Trophoblast cell (in vitro differentiated cells and primary cell): Measurements from ENCODE around the gene CNTN4.

ENCODE experiments used
- DNase-seq, 2 donors: peaks; one replicate each; pipeline ENCODE4 v3.0.0-alpha.2; 2016
- H2AFZ ChIP-seq: 2 replicates; pipeline ENCODE4 v1.6.1; 2013; ENCODE audit warnings: low read length, moderate library complexity, mild to moderate bottlenecking; ENCODE audit not compliant: insufficient read depth, poor library complexity
- H2AK5ac ChIP-seq: 2 replicates; pipeline ENCODE4 v1.6.1; 2013; ENCODE audit warnings: mild to moderate bottlenecking, low read length
- H2BK120ac ChIP-seq: 2 replicates; pipeline ENCODE4 v1.6.1; 2013; ENCODE audit warnings: low read length, mild to moderate bottlenecking, moderate library complexity; ENCODE audit not compliant: insufficient read depth, poor library complexity
- H2BK12ac ChIP-seq: 2 replicates; pipeline ENCODE4 v1.6.1; 2013; ENCODE audit warnings: mild to moderate bottlenecking, low read length, moderate library complexity
- H2BK5ac ChIP-seq: 2 replicates; pipeline ENCODE4 v1.6.1; 2013; ENCODE audit warnings: low read length, low read depth, moderate library complexity, mild to moderate bottlenecking; ENCODE audit not compliant: poor library complexity
- H3K14ac ChIP-seq: 2 replicates; pipeline ENCODE4 v1.6.1; 2013; ENCODE audit warnings: mild to moderate bottlenecking, low read length
- H3K18ac ChIP-seq: 2 replicates; pipeline ENCODE4 v1.6.1; 2013; ENCODE audit warnings: mild to moderate bottlenecking, low read length
- H3K23ac ChIP-seq: 2 replicates; pipeline ENCODE4 v1.6.1; 2013; ENCODE audit warnings: low read length
- H3K27ac ChIP-seq: 2 replicates; pipeline ENCODE4 v1.5.1; 2013; ENCODE audit warnings: low read depth, mild to moderate bottlenecking, inconsistent platforms, low read length, moderate library complexity
- H3K27me3 ChIP-seq: 2 replicates; pipeline ENCODE4 v1.6.1; 2013; ENCODE audit warnings: inconsistent platforms, mild to moderate bottlenecking, low read length, moderate library complexity; ENCODE audit not compliant: insufficient read depth
- H3K36me3 ChIP-seq, 2 experiments: 1 replicate in 1 of 2; 2 replicates in 1 of 2; pipeline ENCODE4 v1.6.1; 2013; ENCODE audit warnings: low read length in 2 of 2, mild to moderate bottlenecking in 2 of 2, moderate library complexity in 1 of 2; ENCODE audit not compliant: insufficient read depth in 2 of 2, control insufficient read depth in 1 of 2
- H3K4ac ChIP-seq: 2 replicates; pipeline ENCODE4 v1.6.1; 2013; ENCODE audit warnings: low read depth, mild to moderate bottlenecking, low read length, moderate library complexity
- H3K4me1 ChIP-seq, 2 experiments: 1 replicate in 1 of 2; 2 replicates in 1 of 2; pipeline ENCODE4 v1.6.1; 2013; ENCODE audit warnings: low read length in 2 of 2, mild to moderate bottlenecking in 2 of 2, moderate library complexity in 1 of 2; ENCODE audit not compliant: insufficient read depth in 2 of 2, control insufficient read depth in 1 of 2
- H3K4me2 ChIP-seq: 2 replicates; pipeline ENCODE4 v1.6.1; 2013; ENCODE audit warnings: inconsistent platforms, mild to moderate bottlenecking, low read length, moderate library complexity
- H3K4me3 ChIP-seq: 2 replicates; pipeline ENCODE4 v1.5.1; 2013; ENCODE audit warnings: mild to moderate bottlenecking, low read depth, low read length, inconsistent platforms
- H3K79me1 ChIP-seq: one replicate; pipeline ENCODE4 v1.6.1; 2013; ENCODE audit warnings: low read length
- H3K79me2 ChIP-seq: 2 replicates; pipeline ENCODE4 v1.6.1; 2013; ENCODE audit warnings: low read length, mild to moderate bottlenecking; ENCODE audit not compliant: control insufficient read depth, insufficient read depth, poor library complexity
- H3K9ac ChIP-seq: 2 replicates; pipeline ENCODE4 v1.6.1; 2013; ENCODE audit warnings: mild to moderate bottlenecking, low read length
- H3K9me3 ChIP-seq: 2 replicates; pipeline ENCODE4 v1.6.1; 2013; ENCODE audit warnings: low read depth, mild to moderate bottlenecking, control low read depth, inconsistent platforms, low read length; ENCODE audit not compliant: insufficient read depth
- H4K12ac ChIP-seq: 2 replicates; pipeline ENCODE4 v1.6.1; 2013; ENCODE audit warnings: low read depth, mild to moderate bottlenecking, low read length, moderate library complexity
- H4K8ac ChIP-seq: 2 replicates; pipeline ENCODE4 v1.6.1; 2013; ENCODE audit warnings: low read depth, mild to moderate bottlenecking, low read length, moderate library complexity
- H4K91ac ChIP-seq: one replicate; pipeline ENCODE4 v1.6.1; 2013; ENCODE audit warnings: low read depth, mild to moderate bottlenecking, low read length, moderate library complexity
- WGBS: extraction: QIAGEN DNeasy Blood & Tissue Kit; methylation state at CpG from one replicate; pipeline ENCODE4 v1.1.7; 2013; ENCODE audit warnings: missing lambda C conversion rate; ENCODE audit not compliant: insufficient read length, insufficient coverage; ENCODE audit errors: extremely low coverage; 5-methylcytosine and 5-hydroxymethylcytosine counted together

Gene CNTN4

DNA sequence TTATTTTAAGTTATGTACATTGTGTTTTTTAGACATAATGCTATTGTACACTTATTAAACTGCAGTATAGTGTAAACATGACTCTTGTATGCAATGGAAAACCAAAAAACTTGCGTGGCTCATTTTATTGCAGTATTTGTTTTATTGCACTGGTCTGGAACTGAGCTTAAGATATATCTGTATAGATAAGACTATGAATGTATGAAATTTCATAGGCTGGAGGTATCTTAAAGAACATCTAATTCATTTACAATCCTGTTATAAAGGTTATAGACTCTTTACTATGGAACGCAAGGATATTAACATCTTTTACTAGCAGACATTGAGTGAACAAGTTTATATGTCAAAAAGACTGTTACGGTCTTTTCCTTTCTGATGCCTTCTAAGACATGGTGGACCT is 552.1 kb downstream of the CNTN4 start:
- no peak overlapping the region for H3K4me3 ChIP-seq
- H3K14ac ChIP-seq: no peak overlapping the region
- no peak overlapping the region for H3K4me2 ChIP-seq
- no peak overlapping the region for H3K9ac ChIP-seq
- H3K23ac ChIP-seq: no peak overlapping the region
- H4K8ac ChIP-seq: no peak overlapping the region
- no peak overlapping the region for H2BK5ac ChIP-seq
- DNase-seq: no peak
- H2AFZ ChIP-seq: no peak overlapping the region
- no peak overlapping the region for H2AK5ac ChIP-seq
- H3K79me1 ChIP-seq: no peaks in the 10 kb centered on the region
- no peaks in the 10 kb centered on the region for H3K79me2 ChIP-seq
- no peak overlapping the region for H3K27ac ChIP-seq
- H3K18ac ChIP-seq: no peak overlapping the region
- H3K36me3 ChIP-seq: no peaks in the 10 kb centered on the region
- no peak overlapping the region for H4K12ac ChIP-seq
- H3K4ac ChIP-seq: no peak overlapping the region
- H3K9me3 ChIP-seq: no peaks in the 10 kb centered on the region
- H2BK12ac ChIP-seq: no peak overlapping the region
- H4K91ac ChIP-seq: no peak overlapping the region
- H3K4me1 ChIP-seq: no peaks in the 10 kb centered on the region
- WGBS: no CpG with 5 or more reads among the region's 3 CpGs
- H3K27me3 ChIP-seq: no peaks in the 10 kb centered on the region
- H2BK120ac ChIP-seq: no peak overlapping the region

GRCh38 chr3:2652386-2652785 is 553.7 kb downstream of the CNTN4 start:
- Histone ChIP-seq H2BK12ac (no peak overlapping the region), H2BK5ac (no peak overlapping the region), H4K91ac (no peak overlapping the region), H4K8ac (no peak overlapping the region), H3K79me2 (no peaks in the 10 kb centered on the region), H2AFZ (no peak overlapping the region), H3K4me2 (no peak overlapping the region), H4K12ac (no peak overlapping the region), H3K27me3 (no peaks in the 10 kb centered on the region), H3K4ac (no peak overlapping the region), H3K27ac (no peak overlapping the region), H3K18ac (no peak overlapping the region), H3K4me1 (no peaks in the 10 kb centered on the region), H2AK5ac (no peak overlapping the region), H3K14ac (no peak overlapping the region), H3K23ac (no peak overlapping the region), H3K79me1 (no peaks in the 10 kb centered on the region), H3K9me3 (no peaks in the 10 kb centered on the region), H3K9ac (no peak overlapping the region), H3K4me3 (no peak overlapping the region), H2BK120ac (no peak overlapping the region), H3K36me3 (no peaks in the 10 kb centered on the region)
- DNase-seq: no peak
- WGBS: no CpG with 5 or more reads among the region's 2 CpGs

GRCh38 chr3:2653706-2654105 is 555.0 kb downstream of the CNTN4 start:
- H3K9me3 ChIP-seq: no peaks in the 10 kb centered on the region
- H3K27me3 ChIP-seq: no peaks in the 10 kb centered on the region
- no peak overlapping the region for H4K12ac ChIP-seq
- no peak overlapping the region for H3K4ac ChIP-seq
- no peak overlapping the region for H2BK12ac ChIP-seq
- no peak overlapping the region for H3K9ac ChIP-seq
- no peaks in the 10 kb centered on the region for H3K36me3 ChIP-seq
- no peak for DNase-seq
- H2BK5ac ChIP-seq: no peak overlapping the region
- no peaks in the 10 kb centered on the region for H3K79me1 ChIP-seq
- H3K23ac ChIP-seq: no peak overlapping the region
- H3K27ac ChIP-seq: no peak overlapping the region
- no peak overlapping the region for H2BK120ac ChIP-seq
- H3K4me1 ChIP-seq: no peaks in the 10 kb centered on the region
- no peak overlapping the region for H3K18ac ChIP-seq
- H3K14ac ChIP-seq: no peak overlapping the region
- H3K79me2 ChIP-seq: no peaks in the 10 kb centered on the region
- H2AFZ ChIP-seq: no peak overlapping the region
- no peak overlapping the region for H4K91ac ChIP-seq
- H2AK5ac ChIP-seq: no peak overlapping the region
- WGBS: no CpG with 5 or more reads among the region's 1 CpG
- H3K4me2 ChIP-seq: no peak overlapping the region
- H3K4me3 ChIP-seq: no peak overlapping the region
- H4K8ac ChIP-seq: no peak overlapping the region

DNA sequence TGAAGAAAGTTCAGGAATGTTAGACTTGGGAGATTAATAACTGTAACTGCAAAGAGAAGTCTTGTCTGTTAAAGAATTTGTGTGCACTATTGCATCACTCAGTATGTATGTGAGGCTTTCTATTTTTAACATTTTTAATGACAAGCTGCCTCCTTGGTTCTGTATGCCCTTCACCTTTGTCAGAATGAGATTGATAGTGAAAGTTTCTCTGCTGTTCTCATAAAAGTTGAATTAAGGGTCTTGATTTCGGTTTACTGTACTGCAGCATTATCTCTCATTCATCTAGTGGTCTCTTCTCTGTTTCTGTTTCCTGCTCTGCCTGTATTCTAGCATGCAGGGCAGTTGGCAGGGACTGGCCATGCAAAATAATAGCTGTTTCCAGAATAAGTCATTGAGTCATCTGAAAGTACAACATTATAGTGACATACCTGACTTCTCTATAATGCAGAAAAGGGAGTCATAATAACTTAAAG is 556.6 kb downstream of the CNTN4 start:
- H3K27me3 ChIP-seq: no peaks in the 10 kb centered on the region
- H4K8ac ChIP-seq: no peak overlapping the region
- H3K23ac ChIP-seq: no peak overlapping the region
- no peaks in the 10 kb centered on the region for H3K9me3 ChIP-seq
- no peaks in the 10 kb centered on the region for H3K79me1 ChIP-seq
- H3K79me2 ChIP-seq: no peaks in the 10 kb centered on the region
- H3K4me2 ChIP-seq: no peak overlapping the region
- no peak overlapping the region for H2BK120ac ChIP-seq
- H3K18ac ChIP-seq: no peak overlapping the region
- H2AFZ ChIP-seq: no peak overlapping the region
- no peak overlapping the region for H4K12ac ChIP-seq
- H2BK12ac ChIP-seq: no peak overlapping the region
- H3K36me3 ChIP-seq: no peaks in the 10 kb centered on the region
- H3K14ac ChIP-seq: no peak overlapping the region
- no peak overlapping the region for H2AK5ac ChIP-seq
- no peak overlapping the region for H3K27ac ChIP-seq
- H3K4me3 ChIP-seq: no peak overlapping the region
- no CpG with 5 or more reads among the region's 1 CpG for WGBS
- no peak overlapping the region for H4K91ac ChIP-seq
- H2BK5ac ChIP-seq: no peak overlapping the region
- H3K4me1 ChIP-seq: no peaks in the 10 kb centered on the region
- H3K4ac ChIP-seq: no peak overlapping the region
- DNase-seq: no peak
- H3K9ac ChIP-seq: no peak overlapping the region
